Measurements from ENCODE around the gene LARP6.
"Not testable (repeated sequence)": the region's sequence is repeated elsewhere in the genome, so short reads cannot be mapped to it uniquely, and the experiment has no call there.

The LARP6 gene

GRCh38 chr15:70858614-70859321, 4.8 kb upstream of the LARP6 start:
- not testable (repeated sequence) for DNase-seq (ENCODE audit: low spot score)

- DNase-seq (ENCODE audit: low spot score) = no peak
These were observed 3.8 kb upstream of the LARP6 start for GRCh38 chr15:70857562-70858285.

GRCh38 chr15:70856884-70857561, 3.1 kb upstream of the LARP6 start:
- no peak for DNase-seq (ENCODE audit: low spot score)

GRCh38 chr15:70856177-70856883, 2.4 kb upstream of the LARP6 start:
- DNase-seq (ENCODE audit: low spot score) = no peak

- no peak for DNase-seq (ENCODE audit: low spot score)
These were observed 1.8 kb upstream of the LARP6 start for GRCh38 chr15:70855764-70856163.

- no peak for DNase-seq (ENCODE audit: low spot score)
These were observed 664 bp upstream of the LARP6 start for GRCh38 chr15:70854666-70854976.

GRCh38 chr15:70853318-70853972, 512 bp downstream of the LARP6 start:
- no peak for DNase-seq (ENCODE audit: low spot score)

GRCh38 chr15:70852501-70853317, 1.2 kb downstream of the LARP6 start:
- no peak for DNase-seq (ENCODE audit: low spot score)

GRCh38 chr15:70851889-70852288, 2.1 kb downstream of the LARP6 start:
- no peak for DNase-seq (ENCODE audit: low spot score)

GRCh38 chr15:70845602-70846360, 8.2 kb downstream of the LARP6 start:
- DNase-seq (ENCODE audit: low spot score) = no peak

GRCh38 chr15:70837476-70837875, 16.5 kb downstream of the LARP6 start:
- no peak for DNase-seq (ENCODE audit: low spot score)

- no peak for DNase-seq (ENCODE audit: low spot score)
These were observed 18.1 kb downstream of the LARP6 start for GRCh38 chr15:70835841-70836240.

GRCh38 chr15:70835415-70835814, 18.5 kb downstream of the LARP6 start:
- DNase-seq (ENCODE audit: low spot score) = no peak

GRCh38 chr15:70834999-70835398, 19.0 kb downstream of the LARP6 start:
- DNase-seq (ENCODE audit: low spot score) = no peak

GRCh38 chr15:70833861-70834765, 19.8 kb downstream of the LARP6 start:
- peak; percentile 44 for DNase-seq (ENCODE audit: low spot score)

- no peak for DNase-seq (ENCODE audit: low spot score)
These were observed 20.5 kb downstream of the LARP6 start for GRCh38 chr15:70833422-70833821.

- DNase-seq (ENCODE audit: low spot score) = no peak
These were observed 21.8 kb downstream of the LARP6 start for GRCh38 chr15:70832176-70832575.

GRCh38 chr15:70831094-70831911, 22.7 kb downstream of the LARP6 start:
- DNase-seq (ENCODE audit: low spot score) = no peak

- no peak for DNase-seq (ENCODE audit: low spot score)
These were observed 23.3 kb downstream of the LARP6 start for GRCh38 chr15:70830615-70831014.

Measured in COLO829 (cell line).